ENCODE data around the gene CDH23.

Gene CDH23

DNA sequence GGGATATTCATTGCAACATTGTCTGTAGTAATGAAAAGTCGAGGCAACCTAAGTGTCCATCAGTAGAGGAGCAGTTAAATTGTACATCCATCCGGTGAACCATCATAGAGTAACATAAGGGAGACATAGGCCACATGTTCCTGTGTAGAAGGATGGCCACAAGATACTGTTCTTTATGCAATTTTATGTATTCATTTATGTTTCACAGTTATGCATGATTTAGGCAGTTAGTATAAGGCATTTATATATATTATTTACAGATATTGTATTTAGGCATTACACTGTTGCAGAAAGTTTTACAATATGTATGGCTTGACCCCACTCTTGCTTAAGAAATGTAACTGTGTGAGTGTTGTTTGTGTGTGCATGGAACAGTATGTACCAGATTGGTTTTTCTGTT lies 36.0 kb upstream of the CDH23 start:
- peaks cover 55% of the 10 kb centered on the region; the same call in 1 of the 2 replicates for H3K36me3 ChIP-seq (ENCODE audit: insufficient read depth, low read length)
- H3K9me3 ChIP-seq (ENCODE audit: insufficient read depth, low read depth, low read length), result no peaks in the 10 kb centered on the region
- H3K9me2 ChIP-seq (replicated peaks; ENCODE audit: low read depth, low read length), result no peaks in the 10 kb centered on the region
- TF ChIP-seq EZH2phosphoT487 (IDR thresholded peaks at IDR 0.05; ENCODE audit: borderline replicate concordance), result no peak
- TF ChIP-seq, protein P1, sequence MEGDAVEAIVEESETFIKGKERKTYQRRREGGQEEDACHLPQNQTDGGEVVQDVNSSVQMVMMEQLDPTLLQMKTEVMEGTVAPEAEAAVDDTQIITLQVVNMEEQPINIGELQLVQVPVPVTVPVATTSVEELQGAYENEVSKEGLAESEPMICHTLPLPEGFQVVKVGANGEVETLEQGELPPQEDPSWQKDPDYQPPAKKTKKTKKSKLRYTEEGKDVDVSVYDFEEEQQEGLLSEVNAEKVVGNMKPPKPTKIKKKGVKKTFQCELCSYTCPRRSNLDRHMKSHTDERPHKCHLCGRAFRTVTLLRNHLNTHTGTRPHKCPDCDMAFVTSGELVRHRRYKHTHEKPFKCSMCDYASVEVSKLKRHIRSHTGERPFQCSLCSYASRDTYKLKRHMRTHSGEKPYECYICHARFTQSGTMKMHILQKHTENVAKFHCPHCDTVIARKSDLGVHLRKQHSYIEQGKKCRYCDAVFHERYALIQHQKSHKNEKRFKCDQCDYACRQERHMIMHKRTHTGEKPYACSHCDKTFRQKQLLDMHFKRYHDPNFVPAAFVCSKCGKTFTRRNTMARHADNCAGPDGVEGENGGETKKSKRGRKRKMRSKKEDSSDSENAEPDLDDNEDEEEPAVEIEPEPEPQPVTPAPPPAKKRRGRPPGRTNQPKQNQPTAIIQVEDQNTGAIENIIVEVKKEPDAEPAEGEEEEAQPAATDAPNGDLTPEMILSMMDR (conservative IDR thresholded peaks at IDR 0.05; ENCODE audit: low read length), result no peak
- H3K4me3 ChIP-seq (ENCODE audit: low read length, poor library complexity, severe bottlenecking), result no peak overlapping the region
- H3K4me2 ChIP-seq (ENCODE audit: low read depth, low read length, poor library complexity, severe bottlenecking), result no peak overlapping the region
- no peaks in the 10 kb centered on the region for H3K27me3 ChIP-seq (ENCODE audit: insufficient read depth, low read length, poor library complexity, severe bottlenecking)
- H2AFZ ChIP-seq (ENCODE audit: low read length), result no peak overlapping the region
- H3F3A ChIP-seq (ENCODE audit: low read depth), result no peaks in the 10 kb centered on the region
- no peaks in the 10 kb centered on the region for H3K79me2 ChIP-seq (ENCODE audit: insufficient read depth, low read length)
- no peak overlapping the region for H3K9ac ChIP-seq (ENCODE audit: low read depth, low read length, poor library complexity, severe bottlenecking)
- no peaks in the 10 kb centered on the region for H3K4me1 ChIP-seq (ENCODE audit: insufficient read depth, low read length, poor library complexity, severe bottlenecking)
- no peaks in the 10 kb centered on the region for H4K20me1 ChIP-seq (ENCODE audit: insufficient read depth, low read length, poor library complexity, severe bottlenecking)

DNA sequence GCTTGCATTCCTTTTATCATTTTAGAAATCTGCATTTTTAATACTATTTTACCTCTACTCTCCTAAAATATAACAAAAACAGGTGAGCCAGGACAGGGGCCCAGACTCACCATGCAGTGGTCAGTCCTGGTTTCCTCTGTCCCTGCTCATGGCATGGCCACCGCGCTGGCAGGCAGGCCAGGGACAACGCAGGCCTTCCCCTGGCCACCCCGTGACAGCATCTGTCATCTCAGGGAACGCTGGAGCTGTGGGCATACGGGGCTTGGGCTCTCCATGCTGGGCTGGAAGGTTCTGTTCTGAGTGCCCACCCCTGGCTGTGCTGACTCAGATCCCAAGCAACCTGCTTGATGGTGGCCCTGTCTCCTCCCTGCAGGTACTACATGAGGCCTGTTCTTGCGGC lies 35.1 kb upstream of the CDH23 start:
- Histone ChIP-seq H3K9me3 (ENCODE audit: insufficient read depth, low read depth, low read length) (no peaks in the 10 kb centered on the region), H3K4me2 (ENCODE audit: low read depth, low read length, poor library complexity, severe bottlenecking) (no peak overlapping the region), H3K4me3 (ENCODE audit: low read length, poor library complexity, severe bottlenecking) (no peak overlapping the region), H3K4me1 (ENCODE audit: insufficient read depth, low read length, poor library complexity, severe bottlenecking) (no peaks in the 10 kb centered on the region), H3K27me3 (ENCODE audit: insufficient read depth, low read length, poor library complexity, severe bottlenecking) (no peaks in the 10 kb centered on the region), H3K36me3 (ENCODE audit: insufficient read depth, low read length) (peaks cover 48% of the 10 kb centered on the region; the same call in 1 of the 2 replicates), H3K9ac (ENCODE audit: low read depth, low read length, poor library complexity, severe bottlenecking) (no peak overlapping the region), H3K79me2 (ENCODE audit: insufficient read depth, low read length) (no peaks in the 10 kb centered on the region), H2AFZ (ENCODE audit: low read length) (no peak overlapping the region), H3F3A (ENCODE audit: low read depth) (no peaks in the 10 kb centered on the region), H4K20me1 (ENCODE audit: insufficient read depth, low read length, poor library complexity, severe bottlenecking) (no peaks in the 10 kb centered on the region), H3K9me2 (replicated peaks; ENCODE audit: low read depth, low read length) (no peaks in the 10 kb centered on the region)
- no peak for TF ChIP-seq EZH2phosphoT487 (IDR thresholded peaks at IDR 0.05; ENCODE audit: borderline replicate concordance)
- TF ChIP-seq, protein P1 (conservative IDR thresholded peaks at IDR 0.05; ENCODE audit: low read length), result no peak

DNA sequence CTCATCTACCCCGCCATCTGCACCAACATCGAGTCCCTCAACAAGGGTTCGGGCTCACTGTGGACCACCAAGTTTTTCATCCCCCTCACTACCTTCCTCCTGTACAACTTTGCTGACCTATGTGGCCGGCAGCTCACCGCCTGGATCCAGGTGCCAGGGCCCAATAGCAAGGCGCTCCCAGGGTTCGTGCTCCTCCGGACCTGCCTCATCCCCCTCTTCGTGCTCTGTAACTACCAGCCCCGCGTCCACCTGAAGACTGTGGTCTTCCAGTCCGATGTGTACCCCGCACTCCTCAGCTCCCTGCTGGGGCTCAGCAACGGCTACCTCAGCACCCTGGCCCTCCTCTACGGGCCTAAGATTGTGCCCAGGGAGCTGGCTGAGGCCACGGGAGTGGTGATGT lies 34.6 kb upstream of the CDH23 start:
- H3K4me1 ChIP-seq (ENCODE audit: insufficient read depth, low read length, poor library complexity, severe bottlenecking), result peaks cover under 1% of the 10 kb centered on the region
- no peaks in the 10 kb centered on the region for H3K27me3 ChIP-seq (ENCODE audit: insufficient read depth, low read length, poor library complexity, severe bottlenecking)
- H4K20me1 ChIP-seq (ENCODE audit: insufficient read depth, low read length, poor library complexity, severe bottlenecking), result no peaks in the 10 kb centered on the region
- H3K9me3 ChIP-seq (ENCODE audit: insufficient read depth, low read depth, low read length), result no peaks in the 10 kb centered on the region
- H2AFZ ChIP-seq (ENCODE audit: low read length), result no peak overlapping the region
- no peaks in the 10 kb centered on the region for H3K9me2 ChIP-seq (replicated peaks; ENCODE audit: low read depth, low read length)
- H3K36me3 ChIP-seq (ENCODE audit: insufficient read depth, low read length), result peaks cover 45% of the 10 kb centered on the region; the same call in 1 of the 2 replicates
- no peak overlapping the region for H3K4me3 ChIP-seq (ENCODE audit: low read length, poor library complexity, severe bottlenecking)
- H3F3A ChIP-seq (ENCODE audit: low read depth), result no peaks in the 10 kb centered on the region
- TF ChIP-seq, protein P1 (conservative IDR thresholded peaks at IDR 0.05; ENCODE audit: low read length), result no peak
- H3K4me2 ChIP-seq (ENCODE audit: low read depth, low read length, poor library complexity, severe bottlenecking), result no peak overlapping the region
- no peak overlapping the region for H3K9ac ChIP-seq (ENCODE audit: low read depth, low read length, poor library complexity, severe bottlenecking)
- no peaks in the 10 kb centered on the region for H3K79me2 ChIP-seq (ENCODE audit: insufficient read depth, low read length)

Measured in Loucy (cell line).